ENCODE measurements around the gene TMEM50A.
"Not testable (repeated sequence)": the region's sequence is repeated elsewhere in the genome, so short reads cannot be mapped to it uniquely, and the experiment has no call there.

TMEM50A gene

DNA sequence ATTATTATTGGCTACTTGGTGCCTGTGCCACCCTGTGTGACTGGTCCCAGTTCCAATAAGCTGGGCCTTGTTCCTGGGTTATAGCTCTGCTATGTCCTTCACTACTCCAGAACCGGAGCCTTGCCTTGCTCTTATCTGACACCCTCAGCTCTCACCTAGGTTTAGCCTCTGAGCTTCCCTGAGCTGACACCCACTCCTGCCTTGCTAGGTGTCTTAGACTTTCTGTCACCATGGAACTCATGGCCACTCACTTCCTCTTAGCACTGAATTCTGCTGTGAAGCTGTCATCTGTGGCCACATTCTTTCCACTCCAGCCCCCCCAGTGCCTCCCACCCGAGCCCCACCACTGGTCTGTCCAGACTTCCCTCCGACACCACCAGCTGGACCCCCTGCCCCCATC, 51.6 kb downstream of the TMEM50A start:
- DNase-seq: not testable (repeated sequence)

DNA sequence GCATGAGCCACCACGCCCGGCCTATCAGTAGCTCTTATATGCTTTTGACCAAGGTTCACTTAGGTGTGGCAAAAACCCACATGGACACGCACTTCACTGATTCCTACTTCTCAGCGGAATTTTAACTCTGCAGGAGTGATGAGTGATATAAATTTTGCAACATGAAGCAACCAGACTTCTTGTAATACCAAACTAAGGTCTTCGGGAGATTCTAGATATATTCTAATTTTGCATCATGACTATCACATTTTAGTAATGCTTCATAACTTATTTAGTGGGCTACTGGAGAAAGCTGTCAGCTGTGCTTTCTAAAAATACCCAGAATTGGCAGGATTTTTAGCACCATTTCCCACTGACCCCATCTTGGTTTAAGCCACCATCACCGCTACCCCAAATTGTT, 54.7 kb downstream of the TMEM50A start:
- DNase-seq: no peak

DNA sequence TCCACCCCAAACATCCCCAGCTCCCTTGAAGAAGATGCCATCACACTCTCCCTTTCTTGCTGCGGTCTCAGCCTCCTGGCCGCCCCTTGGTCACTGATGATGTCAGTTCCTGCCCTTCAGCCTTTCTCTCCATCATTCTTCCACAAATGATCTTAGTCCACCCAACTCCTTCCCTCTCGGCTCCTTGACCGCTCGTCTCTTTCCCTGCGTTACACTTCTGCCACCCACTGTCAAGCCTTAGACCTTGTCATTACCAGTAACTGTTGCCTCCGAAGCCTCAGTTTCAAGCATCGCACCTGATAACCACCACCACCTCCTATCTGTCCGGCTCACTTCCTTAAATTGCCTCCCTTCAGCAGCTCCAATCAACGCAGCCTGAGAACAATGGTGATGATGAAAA, 59.4 kb downstream of the TMEM50A start:
- DNase-seq: not testable (repeated sequence)

DNA sequence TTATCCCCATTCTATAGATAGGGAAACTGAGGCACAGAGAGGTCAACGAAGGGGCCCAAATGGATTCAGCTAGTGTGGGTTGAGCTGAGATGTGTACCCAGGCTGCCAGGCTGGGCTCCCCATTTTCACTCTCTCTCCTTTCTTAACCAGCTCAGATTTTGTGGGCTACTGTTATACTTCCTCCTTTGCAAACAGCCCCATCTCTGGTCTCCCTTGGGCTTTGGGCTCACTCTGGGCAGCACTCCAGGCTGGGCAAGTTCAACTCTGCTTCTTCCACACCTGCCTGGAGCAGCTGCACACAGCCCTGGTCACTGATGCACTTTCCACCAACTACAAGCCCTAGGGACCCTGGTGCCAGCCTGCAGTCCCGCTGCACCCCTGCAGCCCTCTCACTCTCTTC, 59.9 kb downstream of the TMEM50A start:
- not testable (repeated sequence) for DNase-seq

DNA sequence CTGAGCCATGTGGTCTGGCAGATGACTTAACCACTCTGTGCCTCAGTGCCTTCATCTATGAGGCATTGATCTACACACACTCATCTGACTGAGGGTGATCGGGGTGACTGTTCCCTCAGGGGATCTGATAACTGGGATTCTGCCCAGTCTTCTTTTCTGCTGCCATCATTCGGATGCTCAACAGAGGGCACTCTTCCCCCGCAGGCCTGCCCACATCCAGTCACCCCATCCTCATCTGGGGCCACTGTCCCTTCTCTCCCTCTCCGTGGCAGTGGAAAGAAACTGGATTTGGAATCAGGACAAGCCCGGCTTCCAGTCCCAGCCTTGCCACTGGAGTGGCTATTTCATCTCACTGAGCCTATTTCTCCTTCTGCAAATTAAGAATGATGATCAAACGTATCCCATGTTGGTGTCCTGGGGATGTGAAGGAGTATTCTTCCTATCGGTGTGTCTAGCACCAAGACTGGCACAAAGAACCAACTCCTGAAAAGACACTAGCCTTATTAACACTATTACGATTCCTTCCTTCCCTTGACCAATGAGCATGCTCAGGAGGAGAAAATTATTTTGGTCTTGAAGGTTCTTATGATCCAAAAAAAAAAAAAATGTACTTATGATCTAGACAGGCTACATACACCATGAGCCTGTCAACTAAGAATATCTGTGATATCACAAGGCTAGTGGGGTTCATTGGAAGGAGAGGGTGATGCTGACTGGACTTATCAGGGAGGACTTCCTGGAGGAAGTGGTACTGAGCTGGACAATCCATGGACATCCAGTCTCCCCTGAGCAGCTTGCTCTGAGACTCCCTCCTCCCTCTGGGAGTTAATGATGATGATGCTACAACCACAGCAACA, 65.0 kb downstream of the TMEM50A start:
- not testable (repeated sequence) for DNase-seq

DNA sequence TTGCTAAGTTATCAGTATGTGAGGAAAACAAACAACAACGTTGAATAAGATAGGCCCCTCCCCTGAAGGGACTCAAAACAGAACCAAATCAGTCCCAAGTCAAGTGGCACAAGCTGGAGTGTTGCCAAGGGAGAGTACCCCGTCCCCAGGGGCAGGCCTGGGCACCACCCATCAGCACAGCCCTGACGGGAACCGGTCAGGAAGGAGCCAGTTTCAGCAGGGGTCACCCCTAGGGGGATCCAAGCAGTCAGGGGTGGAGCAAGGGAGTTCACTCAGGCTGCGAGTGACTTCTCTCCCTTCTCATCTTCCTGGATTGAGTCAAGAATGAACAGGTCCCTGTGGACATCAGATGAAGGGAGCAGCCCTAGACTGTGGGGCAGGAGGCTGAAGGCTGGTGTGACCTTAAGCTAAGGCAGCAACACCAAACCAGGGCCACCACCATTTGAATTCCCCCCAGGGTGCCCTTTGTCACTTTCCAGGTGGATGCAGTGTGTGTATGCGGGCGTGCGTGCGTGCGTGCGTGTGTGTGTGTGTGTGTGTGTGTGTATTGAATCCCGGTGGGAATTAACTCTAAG, 67.7 kb downstream of the TMEM50A start:
- not testable (repeated sequence) for DNase-seq

DNA sequence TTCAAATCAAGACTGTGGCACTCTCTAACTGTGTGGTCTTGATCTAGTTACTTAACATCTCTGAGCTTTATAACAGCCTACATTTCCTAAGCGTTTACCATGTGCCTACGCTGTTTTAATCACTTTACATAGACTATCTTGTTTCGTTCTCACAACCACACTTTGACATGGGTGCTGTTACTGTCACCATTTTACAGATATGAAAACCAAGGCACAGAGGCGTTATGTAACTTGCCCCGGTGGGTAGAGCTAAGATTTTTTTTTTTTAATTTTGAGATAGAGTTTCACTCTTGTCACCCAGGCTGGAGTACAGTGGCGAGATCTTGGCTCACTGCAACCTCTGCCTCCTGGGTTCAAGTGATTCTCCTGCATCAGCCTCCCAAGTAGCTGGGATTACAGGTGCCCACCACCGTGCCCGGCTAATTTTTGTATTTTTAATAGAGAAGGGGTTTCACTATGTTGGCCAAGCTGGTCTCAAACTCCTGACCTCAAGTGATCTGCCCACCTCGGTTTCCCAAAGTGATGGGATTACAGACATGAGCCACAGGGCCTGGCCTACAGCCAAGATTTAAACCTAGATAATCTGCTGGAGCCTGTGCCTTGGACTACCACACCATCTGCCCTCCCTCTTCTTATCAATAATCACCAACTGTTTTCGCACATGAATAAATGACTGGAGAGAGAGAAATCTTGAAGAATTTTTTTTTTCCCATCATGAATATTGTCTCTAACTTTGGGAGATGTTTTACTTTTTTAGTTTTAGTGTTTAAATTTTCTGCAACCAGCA, 71.7 kb downstream of the TMEM50A start:
- DNase-seq: not testable (repeated sequence)

Data from left hindlimb (tissue), 1 donor.